Activated CD4-positive, alpha-beta T cell treated with anti-CD3 and anti-CD28 coated beads, Interleukin-2, amount 50 U/mL, for 1 hour (primary cell): Measurements from ENCODE around the gene SFMBT2.
"Not testable (repeated sequence)": the region's sequence is repeated elsewhere in the genome, so short reads cannot be mapped to it uniquely, and the experiment has no call there.

Source experiments
- DNase-seq: peaks from one replicate; pipeline ENCODE4 v3.0.0-alpha.2; 2020

SFMBT2 gene

GRCh38 chr10:7258948-7259523, 151.8 kb downstream of the SFMBT2 start:
- DNase-seq = peak; percentile 58

GRCh38 chr10:7255517-7255916, 155.3 kb downstream of the SFMBT2 start:
- no peak for DNase-seq

GRCh38 chr10:7251696-7252465, 159.0 kb downstream of the SFMBT2 start:
- DNase-seq = no peak

GRCh38 chr10:7250236-7250635, 160.6 kb downstream of the SFMBT2 start:
- DNase-seq = no peak

GRCh38 chr10:7248585-7249164, 162.2 kb downstream of the SFMBT2 start:
- DNase-seq = no peak

- no peak for DNase-seq
These were observed 162.7 kb downstream of the SFMBT2 start for GRCh38 chr10:7248148-7248547.

GRCh38 chr10:7245505-7245904, 165.3 kb downstream of the SFMBT2 start:
- no peak for DNase-seq

GRCh38 chr10:7243873-7244272, 167.0 kb downstream of the SFMBT2 start:
- no peak for DNase-seq

GRCh38 chr10:7243139-7243538, 167.7 kb downstream of the SFMBT2 start:
- no peak for DNase-seq

- DNase-seq = no peak
These were observed 171.4 kb downstream of the SFMBT2 start for GRCh38 chr10:7239312-7239985.

- no peak for DNase-seq
These were observed 175.5 kb downstream of the SFMBT2 start for GRCh38 chr10:7235376-7235775.

GRCh38 chr10:7234109-7234508, 176.7 kb downstream of the SFMBT2 start:
- DNase-seq = no peak

- DNase-seq = no peak
These were observed 177.4 kb downstream of the SFMBT2 start for GRCh38 chr10:7233259-7233991.

GRCh38 chr10:7231509-7232414, 179.1 kb downstream of the SFMBT2 start:
- DNase-seq = no peak

- no peak for DNase-seq
These were observed 179.9 kb downstream of the SFMBT2 start for GRCh38 chr10:7230951-7231350.

GRCh38 chr10:7230036-7230435, 180.8 kb downstream of the SFMBT2 start:
- DNase-seq = no peak

GRCh38 chr10:7225133-7225532, 185.7 kb downstream of the SFMBT2 start:
- DNase-seq = no peak

- no peak for DNase-seq
These were observed 191.9 kb downstream of the SFMBT2 start for GRCh38 chr10:7218968-7219367.

GRCh38 chr10:7212696-7213095, 198.1 kb downstream of the SFMBT2 start:
- not testable (repeated sequence) for DNase-seq

GRCh38 chr10:7211857-7212577, 198.8 kb downstream of the SFMBT2 start:
- DNase-seq = no peak

- no peak for DNase-seq
These were observed 200.3 kb downstream of the SFMBT2 start for GRCh38 chr10:7210516-7210915.
